Heart left ventricle (tissue), 13 donors: ENCODE results near the gene FOXK1.
"Not testable (repeated sequence)": the region's sequence is repeated elsewhere in the genome, so short reads cannot be mapped to it uniquely, and the experiment has no call there.

Experiments
- CTCF ChIP-seq, 12 donors: fragments of 200-600 bp; sonication (generic) in 4 of 12; IDR thresholded peaks; one replicate each; pipeline versions ENCODE4 v1.5.0 to v1.8.0; 2018 to 2022; ENCODE audit warnings: antibody characterized with exemption in 12 of 12, mild to moderate bottlenecking in 5 of 12
- POLR2A ChIP-seq, 2 donors: fragments of 450-650 bp; IDR thresholded peaks; one replicate each; pipeline ENCODE4 v1.6.1; 2017; ENCODE audit warnings: antibody characterized with exemption in 2 of 2, mild to moderate bottlenecking in 2 of 2, moderate library complexity in 2 of 2
- donor health status: ischemic (EF 13 %, LVEDD 7.1; RV severe dilation, severe dysfunction).
- donor health status: DM: no; HTN: yes; CAD: no.
- donor health status: DM: no; HTN: no; CAD: no.
- donor health status: ischemic (EF 25% LVEDD 6.9; RV normal size, moderate dysfunction).
- donor health status: ischemic (EF 25% LVEDD 5.7; RV mildly dilated, moderate dysfunction).
- donor health status: ischemic (EF 35%, LVEDD 5.7; RV mildly dilated, moderate dysfunction).
- donor health status: nonischemic (EF 11% LVEDD 7.7; RV severe dilation, severe dysfunction).
- donor health status: DM: yes; HTN: yes; CAD: no.
- donor health status: PGD.
- donor health status: ischemic (EF 29% LVEDD 5.4; RV normal size, mild dysfunction).
- donor health status: nonischemic (EF 23%, LVEDD 6.1; RV moderate dilation, normal function).

- TF ChIP-seq POLR2A, CTCF (IDR thresholded peaks at IDR 0.05): not testable (repeated sequence)
These were observed 3.6 kb downstream of the FOXK1 start for GRCh38 chr7:4685676-4686075.
